ENCODE results near the gene ABHD11. TPM values are rescaled to one million over a fixed set of nuclear protein-coding genes. Genes with fewer than 3 reads are reported as not detected.
A peak's percentile ranks its signal among the peaks of the same experiment; 100 is the strongest.

Gene ABHD11
- total RNA-seq, 2 donors from 2014 or later, result 10.2 to 12.2 TPM

DNA sequence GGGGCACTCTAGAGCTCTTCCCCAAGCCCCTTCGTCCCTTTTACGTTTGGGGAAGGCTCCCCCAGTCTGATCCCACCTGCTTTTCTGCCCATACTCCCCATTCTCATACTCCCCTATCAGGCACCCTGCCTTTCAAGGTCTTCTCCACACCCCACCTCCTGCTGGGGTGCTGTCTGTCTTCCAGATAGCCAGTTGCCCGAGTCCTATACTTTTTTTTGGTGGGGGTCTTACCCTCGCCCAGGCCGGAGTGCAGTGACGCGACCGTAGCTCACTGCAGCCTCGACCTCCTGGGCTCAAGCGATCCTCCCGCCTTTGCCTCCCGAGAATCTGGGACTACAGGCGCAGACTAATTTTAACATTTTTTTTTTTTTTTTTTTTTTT is 775 bp upstream of the ABHD11 start:
- H3K27ac Mint-ChIP-seq, result peak overlapping the region; percentile 69
- DNase-seq, result no peak
- no peaks in the 10 kb centered on the region for H3K36me3 Mint-ChIP-seq (ENCODE audit: insufficient read depth in 2 of 2)
- H3K9me3 Mint-ChIP-seq, result no peaks in the 10 kb centered on the region
- ATAC-seq (replicated peaks in 1 of 2), result no peak
- peak overlapping the region; percentile 91 to 96 for H3K4me3 Mint-ChIP-seq
- H3K27me3 Mint-ChIP-seq (ENCODE audit: low read depth), result no peaks in the 10 kb centered on the region
- H3K4me1 Mint-ChIP-seq (ENCODE audit: low read depth), result peaks cover 33% of the 10 kb centered on the region

DNA sequence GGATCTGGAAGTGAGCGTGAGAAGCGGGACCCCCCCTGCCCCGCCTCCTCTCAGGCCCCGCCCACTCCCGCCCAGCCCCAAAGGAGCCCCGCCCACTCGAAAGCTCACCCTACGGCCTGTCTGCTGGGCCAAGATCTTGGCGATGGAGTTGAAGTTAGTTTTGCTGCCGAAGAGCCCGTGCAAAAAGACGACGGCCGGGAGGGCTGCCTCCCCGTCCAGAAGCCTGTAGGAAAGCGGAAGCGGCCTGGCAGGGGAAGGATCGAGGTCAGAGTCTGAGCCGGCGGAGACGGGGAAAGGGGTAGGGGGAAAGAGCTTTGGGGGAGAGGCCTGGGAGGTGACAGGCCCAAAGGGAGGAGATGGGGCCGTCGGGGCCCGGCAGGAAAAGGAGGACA is 386 bp downstream of the ABHD11 start:
- Mint-ChIP-seq H3K4me1 (ENCODE audit: low read depth) (peaks cover 34% of the 10 kb centered on the region), H3K27me3 (ENCODE audit: low read depth) (no peaks in the 10 kb centered on the region), H3K27ac (peak overlapping the region; percentile 82), H3K36me3 (ENCODE audit: insufficient read depth in 2 of 2) (no peaks in the 10 kb centered on the region), H3K4me3 (peak overlapping the region; percentile 91 to 96), H3K9me3 (no peaks in the 10 kb centered on the region)
- DNase-seq (peak; percentile 59 to 60), ATAC-seq (replicated peaks in 1 of 2) (peak; percentile 20 to 22)

GRCh38 chr7:73737491-73738219 is 947 bp downstream of the ABHD11 start:
- Mint-ChIP-seq H3K27me3 (ENCODE audit: low read depth) (no peaks in the 10 kb centered on the region), H3K9me3 (no peaks in the 10 kb centered on the region), H3K36me3 (ENCODE audit: insufficient read depth in 2 of 2) (no peaks in the 10 kb centered on the region), H3K27ac (peak overlapping the region; percentile 82), H3K4me1 (ENCODE audit: low read depth) (peaks cover 34% of the 10 kb centered on the region), H3K4me3 (peak overlapping the region; percentile 91 to 96)
- peak in 1 of 2 donors; percentile 6 for DNase-seq
- no peak for ATAC-seq (replicated peaks in 1 of 2)

DNA sequence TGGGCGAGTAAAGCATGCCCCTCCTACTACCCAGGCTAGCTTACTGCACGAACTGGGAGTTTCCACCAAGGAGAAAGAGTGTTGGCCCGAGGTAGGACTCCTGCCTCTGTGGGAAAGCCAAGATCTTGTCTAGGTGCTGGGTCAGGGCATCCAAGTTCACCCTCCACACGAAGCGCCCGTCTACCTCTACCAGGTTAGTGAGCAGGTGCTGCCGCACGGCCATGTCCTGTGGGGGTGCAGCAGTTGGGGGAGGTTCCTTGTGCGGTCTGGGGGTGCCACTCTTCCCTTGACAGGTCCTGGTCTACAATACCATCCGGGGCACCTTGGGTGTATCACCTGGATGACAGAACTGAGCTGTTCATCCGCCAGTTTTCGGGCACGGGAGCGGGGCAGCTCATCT is 1.7 kb downstream of the ABHD11 start:
- no peaks in the 10 kb centered on the region for H3K36me3 Mint-ChIP-seq (ENCODE audit: insufficient read depth in 2 of 2)
- peak overlapping the region in 1 of 2 donors; percentile 91 for H3K4me3 Mint-ChIP-seq
- H3K27ac Mint-ChIP-seq, result no peak overlapping the region
- ATAC-seq (replicated peaks in 1 of 2) (no peak), DNase-seq (no peak)
- no peaks in the 10 kb centered on the region for H3K9me3 Mint-ChIP-seq
- peaks cover 34% of the 10 kb centered on the region for H3K4me1 Mint-ChIP-seq (ENCODE audit: low read depth)
- H3K27me3 Mint-ChIP-seq (ENCODE audit: low read depth), result no peaks in the 10 kb centered on the region

- no peaks in the 10 kb centered on the region for H3K9me3 Mint-ChIP-seq
- no peak for ATAC-seq (replicated peaks in 1 of 2)
- no peaks in the 10 kb centered on the region for H3K36me3 Mint-ChIP-seq (ENCODE audit: insufficient read depth in 2 of 2)
- H3K4me1 Mint-ChIP-seq (ENCODE audit: low read depth), result peaks cover 34% of the 10 kb centered on the region
- H3K27ac Mint-ChIP-seq, result no peak overlapping the region
- DNase-seq, result no peak
- H3K4me3 Mint-ChIP-seq, result no peak overlapping the region
- no peaks in the 10 kb centered on the region for H3K27me3 Mint-ChIP-seq (ENCODE audit: low read depth)
Measured at GRCh38 chr7:73735528-73735905, 3.1 kb downstream of the ABHD11 start.

GRCh38 chr7:73734619-73735527 is 3.7 kb downstream of the ABHD11 start:
- H3K27me3 Mint-ChIP-seq (ENCODE audit: low read depth), result no peaks in the 10 kb centered on the region
- peak overlapping the region in 1 of 2 donors; percentile 61 for H3K4me3 Mint-ChIP-seq
- H3K9me3 Mint-ChIP-seq, result no peaks in the 10 kb centered on the region
- H3K36me3 Mint-ChIP-seq (ENCODE audit: insufficient read depth in 2 of 2), result no peaks in the 10 kb centered on the region
- H3K27ac Mint-ChIP-seq, result no peak overlapping the region
- ATAC-seq (replicated peaks in 1 of 2) (peak; percentile 59 to 60), DNase-seq (peak; percentile 87 to 89)
- peaks cover 34% of the 10 kb centered on the region for H3K4me1 Mint-ChIP-seq (ENCODE audit: low read depth)

GRCh38 chr7:73732397-73732796 is 6.2 kb downstream of the ABHD11 start:
- ATAC-seq (replicated peaks in 1 of 2), result no peak
- H3K9me3 Mint-ChIP-seq, result no peaks in the 10 kb centered on the region
- peaks cover 7% of the 10 kb centered on the region for H3K27me3 Mint-ChIP-seq (ENCODE audit: low read depth)
- H3K4me1 Mint-ChIP-seq (ENCODE audit: low read depth), result peaks cover 19% of the 10 kb centered on the region
- H3K27ac Mint-ChIP-seq, result no peak overlapping the region
- H3K4me3 Mint-ChIP-seq, result no peak overlapping the region
- H3K36me3 Mint-ChIP-seq (ENCODE audit: insufficient read depth in 2 of 2), result no peaks in the 10 kb centered on the region
- DNase-seq, result no peak

- ATAC-seq (replicated peaks in 1 of 2) (no peak), DNase-seq (no peak)
- H3K4me3 Mint-ChIP-seq, result no peak overlapping the region
- no peak overlapping the region for H3K27ac Mint-ChIP-seq
- no peaks in the 10 kb centered on the region for H3K9me3 Mint-ChIP-seq
- no peaks in the 10 kb centered on the region for H3K36me3 Mint-ChIP-seq (ENCODE audit: insufficient read depth in 2 of 2)
- H3K27me3 Mint-ChIP-seq (ENCODE audit: low read depth), result peaks cover 7% of the 10 kb centered on the region
- H3K4me1 Mint-ChIP-seq (ENCODE audit: low read depth), result peaks cover 11% of the 10 kb centered on the region
Measured at GRCh38 chr7:73730485-73730884, 8.1 kb downstream of the ABHD11 start.

DNA sequence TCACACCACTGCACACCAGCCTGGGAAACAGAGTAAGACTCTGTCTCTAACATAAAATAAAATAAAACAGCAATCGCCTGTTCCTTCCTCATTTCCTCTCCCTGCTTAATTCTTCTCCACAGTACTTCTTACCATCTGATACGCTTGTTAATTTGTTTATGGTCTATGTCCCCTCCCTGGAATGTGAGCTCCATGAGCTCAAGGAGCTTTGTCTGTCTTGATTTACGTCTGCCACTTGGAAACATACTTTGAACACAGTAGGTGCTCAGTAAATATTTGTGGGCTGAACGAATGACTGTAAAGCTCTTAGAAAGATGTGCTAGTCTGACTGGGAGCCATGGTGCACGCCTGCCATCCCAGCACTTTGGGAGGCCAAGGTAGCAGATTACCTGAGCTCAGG is 10.1 kb downstream of the ABHD11 start:
- Mint-ChIP-seq H3K36me3 (ENCODE audit: insufficient read depth in 2 of 2) (no peaks in the 10 kb centered on the region), H3K27me3 (ENCODE audit: low read depth) (peaks cover 7% of the 10 kb centered on the region), H3K4me3 (no peak overlapping the region), H3K27ac (no peak overlapping the region), H3K4me1 (ENCODE audit: low read depth) (no peaks in the 10 kb centered on the region), H3K9me3 (no peaks in the 10 kb centered on the region)
- DNase-seq (no peak), ATAC-seq (replicated peaks in 1 of 2) (no peak)

GRCh38 chr7:73727952-73728351 is 10.7 kb downstream of the ABHD11 start:
- ATAC-seq (replicated peaks in 1 of 2), result no peak
- Mint-ChIP-seq H3K4me3 (no peak overlapping the region), H3K9me3 (no peaks in the 10 kb centered on the region), H3K36me3 (ENCODE audit: insufficient read depth in 2 of 2) (no peaks in the 10 kb centered on the region), H3K27ac (no peak overlapping the region), H3K4me1 (ENCODE audit: low read depth) (no peaks in the 10 kb centered on the region), H3K27me3 (ENCODE audit: low read depth) (peaks cover 7% of the 10 kb centered on the region)
- DNase-seq, result no peak

DNA sequence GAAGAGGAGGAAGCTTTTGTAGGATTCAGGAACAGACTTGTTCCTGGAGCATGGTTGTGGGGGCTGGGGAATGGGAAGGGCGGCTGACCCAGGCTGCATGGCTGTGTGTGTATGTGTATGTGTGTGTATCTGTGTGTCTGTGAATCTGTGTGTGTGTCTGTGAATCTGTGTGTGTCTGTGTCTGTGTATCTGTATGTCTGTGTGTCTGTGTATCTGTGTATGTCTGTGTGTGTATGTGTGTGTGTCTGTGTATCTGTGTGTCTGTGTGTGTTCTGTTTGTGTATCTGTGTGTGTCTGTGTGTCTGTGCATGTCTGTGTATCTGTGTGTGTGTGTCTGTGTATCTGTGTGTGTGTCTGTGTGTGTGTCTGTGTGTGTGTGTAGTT is 12.5 kb downstream of the ABHD11 start:
- ATAC-seq (replicated peaks in 1 of 2) (peak; percentile 53 to 54), DNase-seq (no peak)
- H3K27ac Mint-ChIP-seq, result no peak overlapping the region
- H3K36me3 Mint-ChIP-seq (ENCODE audit: insufficient read depth in 2 of 2), result no peaks in the 10 kb centered on the region
- no peaks in the 10 kb centered on the region for H3K4me1 Mint-ChIP-seq (ENCODE audit: low read depth)
- H3K9me3 Mint-ChIP-seq, result no peaks in the 10 kb centered on the region
- peaks cover 7% of the 10 kb centered on the region for H3K27me3 Mint-ChIP-seq (ENCODE audit: low read depth)
- H3K4me3 Mint-ChIP-seq, result no peak overlapping the region

DNA sequence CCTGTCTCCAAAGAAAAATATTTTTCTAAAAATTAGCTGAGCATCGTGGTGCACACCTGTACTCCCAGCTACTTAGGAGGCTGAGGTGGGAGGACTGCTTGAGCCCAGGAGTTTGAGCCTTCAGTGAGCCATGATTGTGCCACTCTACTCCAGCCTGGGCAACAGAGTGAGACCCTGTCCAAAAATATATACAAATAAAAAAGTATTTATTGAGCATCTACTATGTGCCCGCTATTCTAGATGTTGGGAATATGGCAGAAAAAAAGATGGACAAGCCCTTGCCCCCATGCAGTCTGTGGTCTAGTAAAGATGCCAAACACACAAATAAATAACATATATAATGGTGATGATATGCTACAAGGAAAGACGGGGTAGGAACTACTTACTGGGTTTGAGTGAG is 14.8 kb downstream of the ABHD11 start:
- H3K4me1 Mint-ChIP-seq (ENCODE audit: low read depth), result peaks cover 6% of the 10 kb centered on the region
- peaks cover 16% of the 10 kb centered on the region for H3K27me3 Mint-ChIP-seq (ENCODE audit: low read depth)
- DNase-seq (no peak), ATAC-seq (replicated peaks in 1 of 2) (no peak)
- no peak overlapping the region for H3K27ac Mint-ChIP-seq
- no peaks in the 10 kb centered on the region for H3K9me3 Mint-ChIP-seq
- H3K4me3 Mint-ChIP-seq, result no peak overlapping the region
- no peaks in the 10 kb centered on the region for H3K36me3 Mint-ChIP-seq (ENCODE audit: insufficient read depth in 2 of 2)

DNA sequence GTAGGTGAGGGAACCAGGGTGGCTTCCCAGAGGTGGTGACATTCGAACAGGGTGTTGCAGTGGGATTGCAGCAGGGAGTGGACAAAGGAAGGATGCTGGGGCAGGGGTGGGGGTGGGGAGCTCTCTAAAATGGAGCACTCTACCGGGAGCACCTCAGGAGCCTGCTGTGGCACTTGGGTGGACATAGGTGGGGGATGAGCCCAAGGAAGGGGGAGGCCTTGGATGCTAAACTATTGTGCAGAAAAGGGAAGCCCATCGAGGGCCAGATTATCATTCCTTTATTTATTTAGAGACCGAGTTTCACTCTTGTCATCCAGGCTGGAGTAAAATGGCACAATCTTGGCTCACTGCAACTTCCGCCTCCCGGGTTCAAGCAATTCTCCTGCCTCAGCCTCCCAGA is 15.8 kb downstream of the ABHD11 start:
- no peak for ATAC-seq (replicated peaks in 1 of 2)
- H3K27ac Mint-ChIP-seq, result no peak overlapping the region

More for the DNA sequence above, 15.8 kb downstream of the ABHD11 start:
- DNase-seq, result no peak
- H3K4me1 Mint-ChIP-seq (ENCODE audit: low read depth), result peaks cover 16% of the 10 kb centered on the region
- H3K36me3 Mint-ChIP-seq (ENCODE audit: insufficient read depth in 2 of 2), result no peaks in the 10 kb centered on the region
- no peak overlapping the region for H3K4me3 Mint-ChIP-seq
- H3K9me3 Mint-ChIP-seq, result no peaks in the 10 kb centered on the region
- H3K27me3 Mint-ChIP-seq (ENCODE audit: low read depth), result peaks cover 9% of the 10 kb centered on the region
